Activated T-helper 1 cell treated with anti-CD3 and anti-CD28 coated beads, Interleukin-12 subunit alpha, Interleukin-12 subunit beta, Interleukin-2, Interleukin-4 antibody, amounts not matched to agents 30 ng/mL and 10 ng/mL and 1 ng/mL, durations not matched to agents 14 hours and 24 hours and 36 hours (primary cell): Measurements from ENCODE around the gene RSPO1. TPM values are rescaled to one million over a fixed set of nuclear protein-coding genes. Genes with fewer than 3 reads are reported as not detected.

Experiments used
- DNase-seq: peaks from one replicate; pipeline ENCODE4 v3.0.0; 2021; ENCODE audit warnings: low spot score
- H3K27ac Mint-ChIP-seq: one replicate; pipeline ENCODE4 v1.8.0; 2021; ENCODE audit warnings: mild to moderate bottlenecking, mixed read lengths
- H3K27me3 Mint-ChIP-seq: one replicate; pipeline ENCODE4 v1.8.0; 2022; ENCODE audit warnings: mild to moderate bottlenecking, moderate library complexity, mixed read lengths; ENCODE audit not compliant: insufficient read depth
- H3K36me3 Mint-ChIP-seq: one replicate; pipeline ENCODE4 v1.8.0; 2021; ENCODE audit warnings: low read depth, mixed read lengths
- H3K4me1 Mint-ChIP-seq: one replicate; pipeline ENCODE4 v1.8.0; 2021; ENCODE audit warnings: low read depth, mixed read lengths
- H3K4me3 Mint-ChIP-seq: one replicate; pipeline ENCODE4 v1.8.0; 2021; ENCODE audit warnings: mild to moderate bottlenecking, moderate library complexity, mixed read lengths
- H3K9me3 Mint-ChIP-seq: one replicate; pipeline ENCODE4 v1.8.0; 2021; ENCODE audit warnings: mixed read lengths
- intact Hi-C: fragments of 100-400 bp; cut with micrococcal nuclease; formaldehyde crosslinking; loops from one replicate; pipeline ENCODE4 v1.15.1; 2024
- total RNA-seq: library from RNA; stranded (reverse); gene quantifications from 2 replicates; pipeline ENCODE4 v1.2.3, GENCODE V29; 2022

The RSPO1 gene
- total RNA-seq, 1 donor from 2014 or later = not detected

GRCh38 chr1:37567023-37567422 lies 67.7 kb downstream of the RSPO1 start:
- Mint-ChIP-seq H3K4me3 (no peak overlapping the region), H3K4me1 (peaks cover 17% of the 10 kb centered on the region), H3K36me3 (peaks cover 59% of the 10 kb centered on the region), H3K27me3 (no peaks in the 10 kb centered on the region), H3K9me3 (no peaks in the 10 kb centered on the region), H3K27ac (no peak overlapping the region)
- intact Hi-C loops = no loop called here
- no peak for DNase-seq

GRCh38 chr1:37564892-37565291 lies 69.8 kb downstream of the RSPO1 start:
- Mint-ChIP-seq H3K36me3 (peaks cover 48% of the 10 kb centered on the region), H3K9me3 (no peaks in the 10 kb centered on the region), H3K27ac (no peak overlapping the region), H3K4me3 (no peak overlapping the region), H3K27me3 (no peaks in the 10 kb centered on the region), H3K4me1 (peaks cover 15% of the 10 kb centered on the region)
- intact Hi-C loops = no loop called here
- no peak for DNase-seq

- H3K36me3 Mint-ChIP-seq = peaks cover 30% of the 10 kb centered on the region
- intact Hi-C loops = no loop called here
- no peaks in the 10 kb centered on the region for H3K27me3 Mint-ChIP-seq
- no peak for DNase-seq
- H3K27ac Mint-ChIP-seq = no peak overlapping the region
- peaks cover 15% of the 10 kb centered on the region for H3K4me1 Mint-ChIP-seq
- no peak overlapping the region for H3K4me3 Mint-ChIP-seq
- no peaks in the 10 kb centered on the region for H3K9me3 Mint-ChIP-seq
These were observed 71.7 kb downstream of the RSPO1 start for GRCh38 chr1:37562984-37563383.

Other genes with a start within 250 kb of the RSPO1 start
- 40.4 and 44.0 TPM in 2 replicates for gene ZC3H12A, start 160.3 kb downstream of the RSPO1 start, total RNA-seq
- gene MEAF6, start 120.1 kb downstream of the RSPO1 start, total RNA-seq = 102 and 103 TPM in 2 replicates
- gene SNIP1, start 80.6 kb downstream of the RSPO1 start, total RNA-seq = 28.1 and 30.2 TPM in 2 replicates
- gene DNALI1, start 78.0 kb downstream of the RSPO1 start, total RNA-seq = not detected in 2 replicates
- 108 and 113 TPM in 2 replicates for gene GNL2, start 39.0 kb downstream of the RSPO1 start, total RNA-seq
- 33.5 and 37.2 TPM in 2 replicates for gene CDCA8, start 57.6 kb upstream of the RSPO1 start, total RNA-seq
- gene EPHA10, start 130.2 kb upstream of the RSPO1 start, total RNA-seq = 0.05 and 0.27 TPM in 2 replicates
- 3.6 and 4.0 TPM in 2 replicates for gene MANEAL, start 159.0 kb upstream of the RSPO1 start, total RNA-seq
- gene C1orf122, start 172.9 kb upstream of the RSPO1 start, total RNA-seq = 30.7 and 33.3 TPM in 2 replicates
- 73.9 and 77.6 TPM in 2 replicates for gene YRDC, start 173.3 kb upstream of the RSPO1 start, total RNA-seq
- 31.7 and 35.3 TPM in 2 replicates for gene MTF1, start 224.7 kb upstream of the RSPO1 start, total RNA-seq